Measurements from ENCODE around the gene PRR32.

DNA sequence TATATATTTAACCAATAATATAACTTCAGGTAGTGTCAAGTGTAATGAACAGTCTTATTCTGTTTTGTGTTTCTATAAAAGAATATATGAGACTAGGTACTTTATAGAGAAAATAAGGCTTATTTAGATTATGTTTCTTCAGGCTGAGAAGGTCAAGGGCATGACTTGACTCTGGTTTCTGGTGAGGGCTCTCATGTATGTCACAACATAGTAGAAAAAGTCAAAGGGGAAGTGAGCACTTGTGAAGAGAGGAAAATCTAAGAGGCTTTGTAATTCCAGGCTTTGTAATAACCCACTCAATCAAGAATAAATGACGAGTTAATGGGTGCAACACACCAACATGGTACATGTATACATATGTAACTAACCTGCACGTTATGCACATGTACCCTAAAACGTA lies 27.6 kb downstream of the PRR32 start:
- no peak for TF ChIP-seq CTCF (IDR thresholded peaks at IDR 0.05)
- TF ChIP-seq POLR2A (IDR thresholded peaks at IDR 0.05) = no peak

Data from ovary (tissue), 3 donors.